HG03280 (cell line): ENCODE data around the gene KIAA1614.

Source experiments
- ATAC-seq: cut with Tn5 transposase; IDR thresholded peaks from one replicate; pipeline ENCODE4 v1.9.1; 2021; ENCODE audit warnings: mild to moderate bottlenecking, moderate library complexity; ENCODE audit not compliant: unreplicated experiment

The KIAA1614 gene

DNA sequence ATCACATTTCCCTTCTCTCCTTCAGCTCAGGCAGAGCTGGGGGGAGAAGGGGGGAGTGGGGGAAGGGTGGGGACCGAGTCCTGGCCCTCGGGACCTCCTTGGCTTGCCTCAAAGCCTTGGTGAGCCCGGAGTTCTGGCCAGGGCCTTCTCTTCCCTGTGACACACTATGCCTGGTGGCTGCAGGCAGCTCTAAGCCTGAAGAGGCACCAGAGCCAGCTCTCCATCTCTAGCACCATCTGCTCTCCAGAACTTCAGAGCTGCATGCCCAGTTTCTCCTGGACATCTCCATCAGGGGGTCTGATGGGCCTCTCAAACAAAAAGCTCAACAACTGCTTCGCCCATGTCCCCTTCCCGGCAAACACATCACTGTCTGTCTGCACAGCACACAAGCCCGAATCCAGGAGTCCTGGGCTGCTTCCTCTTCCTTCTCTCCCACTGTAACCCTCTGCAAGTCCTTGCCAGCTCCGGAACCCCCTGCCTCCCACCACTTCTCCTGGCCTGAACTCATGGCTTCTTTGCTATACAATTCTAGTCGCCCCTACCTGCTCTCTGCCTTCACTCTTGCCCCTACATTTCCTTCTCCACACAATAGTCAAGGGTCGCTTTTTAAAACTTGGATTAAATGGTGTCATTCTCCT, 26.5 kb downstream of the KIAA1614 start:
- no peak for ATAC-seq

DNA sequence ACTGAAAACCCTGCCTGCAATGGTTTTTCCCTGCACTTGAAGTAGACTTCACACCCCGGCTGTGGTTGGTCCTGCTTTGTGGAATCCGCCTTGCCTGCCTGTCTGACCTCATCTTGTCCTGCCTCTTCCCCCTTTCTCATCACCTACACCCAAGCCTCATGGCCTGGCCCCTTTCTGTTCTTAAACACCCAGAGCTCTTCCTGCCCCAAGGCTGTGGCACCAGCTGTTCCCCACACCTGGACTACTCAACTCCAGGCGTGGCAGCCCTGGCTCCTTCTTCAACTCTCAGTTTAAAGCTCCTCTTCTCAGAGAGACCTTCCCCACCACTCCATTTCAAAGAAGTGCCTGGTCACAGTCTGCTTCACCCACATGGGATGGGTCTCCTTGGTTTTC, 27.0 kb downstream of the KIAA1614 start:
- ATAC-seq: no peak

DNA sequence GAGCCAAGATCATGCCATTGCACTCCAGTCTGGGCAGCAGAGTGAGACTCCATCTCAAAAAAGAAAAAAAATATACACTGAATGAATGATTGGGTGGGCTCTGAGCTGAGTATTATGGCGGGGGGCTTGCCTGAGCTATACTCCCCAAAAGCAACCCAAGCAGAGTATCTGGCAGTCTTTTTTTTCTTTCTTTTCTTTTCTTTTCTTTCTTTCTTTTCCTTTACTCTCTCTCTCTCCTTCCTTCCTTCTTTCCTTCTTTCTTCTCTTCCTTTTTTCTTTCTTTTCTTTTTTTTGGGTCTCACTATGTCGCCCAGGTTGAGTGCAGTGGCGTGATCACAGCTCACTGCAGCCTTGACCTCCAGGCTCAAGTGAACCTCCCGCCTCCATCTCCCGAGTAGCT, 27.7 kb downstream of the KIAA1614 start:
- no peak for ATAC-seq

DNA sequence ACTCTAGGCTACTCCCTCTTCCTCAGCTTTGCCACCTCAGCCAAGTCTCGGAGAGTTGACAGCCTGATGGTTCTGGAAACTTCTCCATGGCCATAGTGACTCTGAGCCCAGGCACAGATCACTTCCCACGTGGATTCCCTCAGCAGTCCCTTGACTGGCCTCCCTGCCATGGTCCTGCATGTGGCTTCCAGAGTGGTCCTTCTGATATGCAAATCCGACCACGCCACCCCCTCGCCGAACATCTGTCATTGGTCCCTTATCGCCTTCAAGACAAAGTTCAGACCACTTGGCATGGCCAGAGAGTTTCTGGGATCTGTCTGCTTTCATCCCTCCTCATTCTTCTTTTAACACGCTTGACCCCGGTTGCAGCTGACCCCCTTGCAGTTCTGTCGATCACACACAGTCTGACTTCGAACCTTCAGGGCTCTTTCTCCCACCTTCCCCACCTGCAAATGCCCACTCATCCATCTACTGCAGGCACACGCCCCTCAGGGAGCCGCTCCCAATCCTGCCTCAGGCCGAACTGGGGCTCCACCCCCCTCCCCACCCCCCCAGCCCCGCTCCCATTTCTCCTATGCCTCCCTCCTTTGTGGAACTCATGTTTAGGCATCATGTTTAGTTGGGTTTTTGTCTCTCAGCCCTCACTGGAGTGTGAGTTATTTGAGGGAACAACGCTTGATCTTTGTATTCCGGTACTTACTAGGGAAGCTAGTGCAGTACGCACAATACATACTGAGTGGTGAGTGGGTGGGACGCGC, 29.0 kb downstream of the KIAA1614 start:
- ATAC-seq: no peak

DNA sequence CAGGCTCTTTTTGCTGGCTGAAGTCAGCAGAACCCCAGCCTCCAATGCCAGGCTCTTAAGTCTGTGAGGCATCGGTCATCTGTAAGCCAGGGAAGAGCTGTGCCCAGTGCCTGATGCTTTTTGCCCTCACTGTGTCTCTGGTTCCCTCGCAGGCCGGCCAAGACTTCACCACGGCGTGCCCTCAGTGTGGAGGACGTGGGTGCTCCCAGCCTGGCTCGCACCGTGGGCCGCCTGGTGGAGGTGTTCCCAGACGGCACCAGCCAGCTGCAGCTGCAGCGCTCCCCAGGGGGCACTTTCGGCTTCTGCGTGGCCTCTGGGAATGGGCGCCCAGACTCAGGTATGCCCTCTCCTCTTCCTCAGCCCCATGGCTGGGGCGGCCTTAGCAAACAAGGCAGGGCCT, 32.5 kb downstream of the KIAA1614 start:
- no peak for ATAC-seq

DNA sequence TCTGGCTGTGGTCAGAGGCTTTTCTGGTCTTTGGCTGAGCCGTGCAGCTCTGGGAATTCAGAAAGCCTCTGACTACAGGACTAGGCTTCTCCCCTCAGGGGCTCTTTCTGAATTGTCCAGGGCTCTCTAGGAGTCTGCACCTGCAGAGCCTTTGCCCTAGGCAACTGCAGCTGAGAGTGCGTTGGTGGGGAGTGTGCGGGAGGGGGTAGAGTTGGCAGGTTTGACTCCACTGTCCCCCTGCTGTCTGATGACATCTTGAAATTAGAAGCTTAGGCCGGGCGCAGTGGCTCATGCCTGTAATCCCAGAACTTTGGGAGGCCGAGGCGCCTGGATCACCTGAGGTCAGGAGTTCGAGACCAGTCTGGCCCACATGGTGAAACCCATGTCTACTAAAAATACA, 32.9 kb downstream of the KIAA1614 start:
- no peak for ATAC-seq

DNA sequence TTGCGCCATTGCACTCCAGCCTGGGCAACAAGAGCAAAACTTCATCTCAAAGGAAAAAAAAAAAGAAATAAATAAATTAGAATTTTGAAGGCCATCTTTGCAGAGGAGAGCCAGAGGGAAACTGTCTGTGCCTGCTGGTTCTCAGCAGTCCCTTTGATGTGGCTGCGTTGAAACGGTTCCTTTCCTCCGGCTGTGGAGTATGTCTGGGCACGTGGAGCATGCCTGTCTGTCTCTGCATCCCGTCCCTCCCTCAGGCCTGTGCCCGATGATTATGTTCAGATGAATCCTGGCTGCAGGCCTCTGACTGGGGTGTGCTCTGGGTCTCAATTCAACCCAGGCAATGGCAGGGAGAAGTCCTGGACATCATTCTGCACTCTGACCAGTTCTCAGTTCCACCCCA, 33.4 kb downstream of the KIAA1614 start:
- no peak for ATAC-seq

DNA sequence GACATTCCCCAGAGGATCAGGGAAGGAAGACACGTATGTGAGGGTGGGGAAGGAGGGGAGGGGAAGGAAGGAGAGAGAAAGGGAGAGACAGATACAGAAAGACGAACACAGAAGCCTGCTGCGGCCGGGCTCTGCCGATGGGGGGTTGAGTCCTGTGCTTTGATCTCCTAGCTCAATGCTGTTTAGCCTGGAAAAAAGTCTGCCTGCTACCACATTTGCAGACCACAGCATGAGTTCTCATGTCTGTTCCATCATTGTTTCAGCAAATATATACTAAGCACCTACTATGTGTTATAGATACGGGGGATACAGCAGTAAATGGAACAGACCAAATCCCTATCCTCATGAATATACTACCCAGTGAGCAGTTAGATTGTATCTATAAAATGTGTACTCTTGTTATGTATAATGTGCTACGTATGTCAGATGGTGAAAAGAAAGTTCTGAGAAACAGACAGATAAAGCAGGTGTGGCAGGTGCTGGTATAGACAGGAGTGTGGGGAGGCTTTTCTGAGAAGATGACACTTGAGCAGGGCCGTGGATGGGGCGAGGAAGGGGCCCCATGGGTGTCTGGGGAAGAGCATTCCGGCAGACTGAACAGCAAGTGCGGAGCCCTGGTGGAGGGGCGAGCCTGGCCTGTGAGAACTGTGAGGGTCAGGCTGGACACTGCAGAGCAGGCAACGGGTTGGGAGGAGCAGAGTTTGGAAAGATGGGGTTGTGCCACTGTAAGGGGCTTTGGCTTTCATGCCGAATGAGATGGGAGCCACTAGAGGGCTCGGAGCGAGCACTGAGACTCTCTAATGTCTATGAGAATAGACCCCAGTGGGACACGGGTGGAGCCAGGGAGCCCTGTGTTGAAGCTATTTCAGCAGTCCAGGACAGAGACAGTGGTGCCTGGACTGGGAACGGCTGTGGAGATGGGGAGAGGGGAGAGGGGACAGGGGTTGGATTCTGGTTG, 34.1 kb downstream of the KIAA1614 start:
- ATAC-seq: no peak

DNA sequence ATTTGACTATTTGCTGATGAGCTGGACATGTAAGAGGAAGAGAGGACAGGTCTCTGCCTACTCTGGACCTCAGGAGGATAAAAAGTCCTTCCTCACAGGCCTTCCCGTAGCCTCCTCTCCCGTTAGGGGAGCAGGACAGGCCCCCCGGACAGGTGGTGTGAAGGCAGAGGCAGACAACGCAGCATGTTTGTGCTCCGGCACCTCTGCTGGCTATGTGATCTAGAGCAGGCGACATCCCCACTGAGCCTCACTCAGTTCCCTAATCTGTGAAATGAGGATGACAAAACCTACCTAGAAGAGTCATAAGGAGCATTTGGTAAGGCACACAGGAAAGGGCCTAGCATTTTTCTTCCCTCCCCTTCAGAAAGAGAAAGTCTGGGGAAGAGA, 34.8 kb downstream of the KIAA1614 start:
- no peak for ATAC-seq

DNA sequence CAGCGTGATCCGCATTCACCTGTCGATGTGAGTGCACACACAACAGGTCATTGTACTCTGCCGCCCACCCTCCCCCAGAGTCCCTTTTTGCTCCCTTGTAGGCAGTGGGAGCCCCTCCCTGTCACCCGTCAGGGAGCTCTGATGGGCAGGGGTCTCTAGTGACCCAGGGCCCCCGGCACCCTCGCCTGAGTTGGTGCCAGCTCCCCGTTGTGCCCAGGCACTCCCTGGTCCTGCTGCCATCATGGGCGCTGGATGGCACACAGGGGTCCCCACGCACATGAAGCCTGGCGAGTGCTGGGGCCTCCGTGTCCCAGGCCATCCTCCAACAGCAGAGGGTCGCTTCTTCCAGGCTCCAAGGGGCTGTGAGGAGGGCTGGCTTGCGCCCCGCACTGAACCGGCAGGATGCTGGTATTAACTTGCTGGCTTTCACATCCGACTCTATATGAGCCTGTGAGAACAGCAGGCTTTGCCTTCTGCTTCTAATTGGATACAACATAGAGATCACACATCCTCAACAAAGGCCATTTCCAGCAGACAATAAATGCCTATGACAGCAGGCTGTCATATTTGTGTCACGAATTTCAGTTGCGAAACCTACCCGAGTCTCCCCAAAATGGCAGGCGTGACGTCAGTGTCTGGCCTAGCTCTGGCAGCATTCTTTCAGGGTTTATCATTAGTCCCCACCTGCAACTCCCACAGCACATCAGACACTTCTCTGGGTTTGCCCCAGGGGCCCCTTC, 35.4 kb downstream of the KIAA1614 start:
- ATAC-seq: no peak

DNA sequence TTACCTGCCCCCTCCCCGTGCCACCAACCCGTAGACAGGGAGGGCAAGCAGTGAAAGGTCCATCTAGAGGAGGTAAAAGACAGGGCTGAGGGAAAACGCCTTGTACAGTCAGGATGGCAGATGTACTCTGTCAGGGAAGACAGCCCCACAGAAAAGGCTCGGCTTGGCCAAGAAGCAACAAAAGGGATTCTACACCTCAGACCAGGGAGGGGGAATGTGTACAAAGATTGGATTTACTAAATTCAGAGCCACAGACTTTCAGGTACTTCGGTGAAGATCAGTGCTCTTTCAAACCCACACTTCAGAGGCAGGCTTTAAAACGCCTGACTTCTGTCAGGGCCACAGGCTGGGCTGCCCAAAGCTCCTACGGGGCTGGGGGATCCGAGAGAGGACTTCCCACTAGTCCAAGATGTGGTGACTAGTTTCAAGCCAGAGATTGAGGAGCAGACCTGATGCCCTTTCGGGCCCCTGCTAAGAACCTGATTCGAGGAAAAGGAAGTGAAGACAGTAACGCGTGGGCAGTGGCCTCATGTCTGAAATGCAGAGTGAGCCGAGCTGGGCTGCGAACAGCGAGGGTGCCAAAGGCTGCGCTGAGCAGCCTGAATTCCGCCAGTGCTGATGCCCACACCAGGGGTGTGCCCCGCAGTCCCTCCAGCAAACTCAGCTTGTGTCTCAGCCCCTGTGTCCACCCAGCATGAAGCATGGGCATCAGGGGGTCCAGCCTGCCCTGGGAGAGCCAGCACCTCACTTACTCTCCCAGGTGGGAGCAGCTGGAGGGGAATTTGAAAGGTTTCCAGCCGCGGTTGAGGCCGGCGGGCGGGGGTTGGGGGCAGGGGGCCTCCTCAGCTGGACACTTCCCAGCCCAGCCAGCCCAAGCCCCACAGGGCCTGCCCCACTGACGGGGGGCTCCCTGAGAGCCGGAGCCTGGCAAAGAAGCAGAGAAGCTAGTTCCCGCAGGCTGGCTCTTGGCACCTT, 36.2 kb downstream of the KIAA1614 start:
- no peak for ATAC-seq

DNA sequence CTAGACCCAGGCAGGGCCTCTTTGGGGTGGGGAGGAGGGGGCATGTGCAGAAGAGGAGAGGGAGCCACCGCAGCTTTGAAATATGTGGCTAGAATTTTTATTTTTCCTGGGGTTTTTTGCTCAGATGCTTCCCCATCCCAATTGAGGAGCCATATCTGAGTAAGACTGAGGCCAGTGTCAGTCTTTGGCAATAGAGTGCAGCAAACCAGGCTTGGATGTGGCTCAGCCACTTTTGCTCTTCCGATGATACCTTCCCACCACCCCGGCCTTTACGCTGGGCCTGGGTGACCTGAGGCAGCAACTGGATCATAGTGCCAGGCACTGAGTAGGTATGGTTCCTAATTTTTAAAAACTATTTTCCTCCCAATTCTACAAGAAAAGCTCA, 36.9 kb downstream of the KIAA1614 start:
- ATAC-seq: no peak

DNA sequence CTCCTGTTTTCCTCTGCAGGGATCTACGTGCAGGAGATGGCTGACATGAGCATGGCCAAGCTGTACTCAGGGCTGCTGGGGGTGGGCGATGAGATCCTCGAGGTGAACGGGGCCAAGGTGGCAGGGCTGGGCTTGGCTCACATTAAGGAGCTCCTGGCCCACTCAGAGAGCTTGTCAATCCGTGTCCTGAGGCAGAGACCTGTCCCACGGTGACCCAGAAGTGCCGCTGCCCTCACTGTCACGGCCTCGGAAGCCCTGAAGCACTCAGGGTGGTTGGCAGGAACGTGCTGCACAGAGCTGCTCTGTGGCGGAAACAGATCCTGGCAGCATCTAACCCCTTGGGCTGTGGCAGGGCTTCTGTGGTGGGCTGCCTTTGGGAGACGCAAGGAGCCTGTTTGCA, 37.6 kb downstream of the KIAA1614 start:
- ATAC-seq: no peak

DNA sequence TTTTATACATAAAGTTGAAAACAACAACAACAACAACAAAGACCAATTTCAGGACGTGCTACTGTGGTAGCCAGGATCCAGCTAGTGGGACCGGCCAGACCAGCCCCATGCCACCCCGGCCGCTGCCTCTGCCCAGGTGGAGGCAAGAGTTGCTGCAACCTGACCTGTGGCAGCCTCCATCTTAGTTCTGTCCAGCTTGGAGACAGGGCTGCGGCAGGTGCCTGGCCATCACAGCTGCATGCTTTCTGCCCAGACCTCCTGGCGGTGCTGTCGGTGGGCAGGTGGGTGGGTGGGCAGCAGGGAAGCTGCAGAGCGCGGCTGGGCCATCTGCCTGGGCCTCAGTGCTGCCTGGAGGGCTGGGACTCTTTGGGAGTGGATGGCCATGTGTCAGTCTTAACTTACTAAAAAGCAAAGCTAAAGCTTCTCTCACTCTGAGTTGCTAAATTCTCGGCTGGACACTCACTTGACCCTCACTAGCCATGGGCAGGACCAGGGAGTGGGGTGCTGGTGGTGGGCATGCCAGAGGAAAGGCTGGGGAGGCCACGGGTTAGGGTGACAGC, 38.6 kb downstream of the KIAA1614 start:
- no peak for ATAC-seq

DNA sequence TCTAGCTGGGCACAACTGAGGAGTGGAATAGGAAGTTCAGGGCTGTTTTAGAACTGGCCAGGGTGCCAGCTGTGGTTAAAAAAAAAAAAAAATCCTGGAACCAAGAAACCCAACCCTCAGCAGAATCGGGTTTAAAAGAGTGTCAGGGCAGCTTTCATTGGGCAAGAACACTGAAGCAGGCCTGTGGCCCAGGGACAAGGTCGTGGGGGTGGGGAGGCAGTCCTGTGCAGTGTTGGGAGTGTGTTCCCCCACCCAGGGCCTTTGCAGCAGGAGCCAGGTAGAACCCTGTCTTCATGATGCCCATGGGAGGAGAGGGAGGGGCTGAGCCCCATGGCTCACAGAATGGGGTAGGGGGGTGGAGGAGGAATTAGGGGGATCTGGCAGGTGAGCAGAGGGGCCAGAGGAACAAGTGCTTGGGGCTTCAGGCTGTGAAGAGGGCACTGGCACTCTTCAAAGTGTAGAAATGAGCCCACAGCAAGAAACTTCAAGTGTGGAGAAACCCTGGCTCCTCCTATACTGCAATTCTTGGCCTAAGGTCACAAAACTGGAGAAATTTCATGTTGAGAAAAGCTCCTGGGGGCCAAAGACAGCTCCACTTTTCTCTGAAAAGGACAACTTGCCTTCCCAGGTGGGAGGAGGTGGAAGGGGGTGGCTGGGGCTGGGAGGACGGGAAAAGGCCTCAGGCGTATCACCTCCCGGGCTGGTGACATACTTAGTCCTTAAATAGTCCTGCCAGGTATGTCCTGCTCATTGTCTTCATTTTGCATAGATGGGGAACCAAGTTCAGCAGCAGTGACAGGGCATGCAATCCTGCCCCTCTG, 39.3 kb downstream of the KIAA1614 start:
- no peak for ATAC-seq

DNA sequence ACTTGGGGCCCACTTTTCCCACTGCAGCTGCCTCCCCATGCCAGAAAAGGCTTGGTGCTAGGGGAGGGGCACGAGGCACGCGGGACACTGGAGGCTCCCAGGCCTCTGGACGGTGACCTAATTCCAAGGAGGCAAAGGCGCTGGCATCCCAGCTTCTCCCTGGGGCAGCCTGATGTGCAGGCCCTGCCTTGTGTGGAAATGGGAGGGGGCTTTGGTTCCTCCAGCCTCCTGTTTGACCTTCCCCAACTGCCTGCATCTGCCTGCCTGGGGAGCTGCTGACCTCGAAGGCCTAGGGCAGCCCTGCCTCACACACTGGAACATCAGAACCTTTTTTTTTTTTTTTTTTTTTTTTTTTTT, 39.9 kb downstream of the KIAA1614 start:
- no peak for ATAC-seq

DNA sequence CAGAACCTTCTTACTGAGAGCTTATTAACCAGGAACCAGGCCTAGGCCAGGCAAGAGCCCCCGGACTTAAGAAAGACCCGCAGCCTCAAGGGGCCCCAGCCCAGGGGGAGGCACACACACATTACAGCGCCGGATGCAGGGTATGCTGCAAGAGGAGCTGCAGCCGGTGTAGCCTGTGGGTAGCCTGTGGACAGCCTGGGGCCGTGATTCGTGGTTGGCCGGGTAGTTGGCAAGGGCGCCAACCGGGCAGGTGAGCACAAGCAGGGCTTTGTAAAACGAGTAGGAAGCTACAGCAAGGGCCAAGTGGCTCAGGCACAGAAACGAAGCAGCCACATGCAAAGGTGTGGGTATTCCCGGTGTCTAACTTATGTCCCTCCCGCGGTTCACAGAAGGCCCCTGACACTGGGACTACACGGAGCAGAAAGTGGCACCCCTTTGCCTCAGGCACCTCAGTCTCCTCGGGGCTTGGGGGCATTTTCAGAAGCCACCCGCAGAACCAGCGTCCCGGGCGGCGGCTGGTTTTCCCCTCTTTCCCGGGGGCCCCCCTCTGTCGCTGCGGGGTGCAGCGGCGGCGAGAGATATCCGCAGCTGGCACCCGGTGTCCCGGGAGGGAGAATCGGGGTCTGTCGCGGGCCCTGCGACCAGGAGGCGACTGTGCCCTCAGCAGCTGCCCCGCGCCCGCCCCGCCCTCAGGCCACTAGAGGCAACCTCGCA, 40.8 kb downstream of the KIAA1614 start:
- peak; percentile 41 for ATAC-seq
